ENCODE results near the gene GAPDH. TPM values are rescaled to one million over a fixed set of nuclear protein-coding genes. Genes with fewer than 3 reads are reported as not detected.
"Not testable (repeated sequence)": the region's sequence is repeated elsewhere in the genome, so short reads cannot be mapped to it uniquely, and the experiment has no call there.

Gene GAPDH
- total RNA-seq, 1 experiment from 2014 or later = 8,270 TPM

DNA sequence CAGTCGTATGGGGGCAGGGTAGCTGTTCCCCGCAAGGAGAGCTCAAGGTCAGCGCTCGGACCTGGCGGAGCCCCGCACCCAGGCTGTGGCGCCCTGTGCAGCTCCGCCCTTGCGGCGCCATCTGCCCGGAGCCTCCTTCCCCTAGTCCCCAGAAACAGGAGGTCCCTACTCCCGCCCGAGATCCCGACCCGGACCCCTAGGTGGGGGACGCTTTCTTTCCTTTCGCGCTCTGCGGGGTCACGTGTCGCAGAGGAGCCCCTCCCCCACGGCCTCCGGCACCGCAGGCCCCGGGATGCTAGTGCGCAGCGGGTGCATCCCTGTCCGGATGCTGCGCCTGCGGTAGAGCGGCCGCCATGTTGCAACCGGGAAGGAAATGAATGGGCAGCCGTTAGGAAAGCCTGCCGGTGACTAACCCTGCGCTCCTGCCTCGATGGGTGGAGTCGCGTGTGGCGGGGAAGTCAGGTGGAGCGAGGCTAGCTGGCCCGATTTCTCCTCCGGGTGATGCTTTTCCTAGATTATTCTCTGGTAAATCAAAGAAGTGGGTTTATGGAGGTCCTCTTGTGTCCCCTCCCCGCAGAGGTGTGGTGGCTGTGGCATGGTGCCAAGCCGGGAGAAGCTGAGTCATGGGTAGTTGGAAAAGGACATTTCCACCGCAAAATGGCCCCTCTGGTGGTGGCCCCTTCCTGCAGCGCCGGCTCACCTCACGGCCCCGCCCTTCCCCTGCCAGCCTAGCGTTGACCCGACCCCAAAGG lies 804 bp downstream of the GAPDH start:
- Histone ChIP-seq H3K36me3 (replicated peaks; ENCODE audit: control insufficient read depth, insufficient read depth, low read length) (peaks cover 49% of the 10 kb centered on the region), H3K27me3 (ENCODE audit: control insufficient read depth, insufficient read depth, low read length) (no peaks in the 10 kb centered on the region), H3K4me3 (ENCODE audit: insufficient read depth, low read depth, low read length) (peak overlapping the region; percentile 100)
- DNase-seq = peak; percentile 93

DNA sequence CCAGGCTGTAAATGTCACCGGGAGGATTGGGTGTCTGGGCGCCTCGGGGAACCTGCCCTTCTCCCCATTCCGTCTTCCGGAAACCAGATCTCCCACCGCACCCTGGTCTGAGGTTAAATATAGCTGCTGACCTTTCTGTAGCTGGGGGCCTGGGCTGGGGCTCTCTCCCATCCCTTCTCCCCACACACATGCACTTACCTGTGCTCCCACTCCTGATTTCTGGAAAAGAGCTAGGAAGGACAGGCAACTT lies 1.3 kb downstream of the GAPDH start:
- H3K36me3 ChIP-seq (replicated peaks; ENCODE audit: control insufficient read depth, insufficient read depth, low read length) = peaks cover 46% of the 10 kb centered on the region
- peak; percentile 50 for DNase-seq
- H3K4me3 ChIP-seq (ENCODE audit: insufficient read depth, low read depth, low read length) = peak overlapping the region; percentile 100
- no peaks in the 10 kb centered on the region for H3K27me3 ChIP-seq (ENCODE audit: control insufficient read depth, insufficient read depth, low read length)

DNA sequence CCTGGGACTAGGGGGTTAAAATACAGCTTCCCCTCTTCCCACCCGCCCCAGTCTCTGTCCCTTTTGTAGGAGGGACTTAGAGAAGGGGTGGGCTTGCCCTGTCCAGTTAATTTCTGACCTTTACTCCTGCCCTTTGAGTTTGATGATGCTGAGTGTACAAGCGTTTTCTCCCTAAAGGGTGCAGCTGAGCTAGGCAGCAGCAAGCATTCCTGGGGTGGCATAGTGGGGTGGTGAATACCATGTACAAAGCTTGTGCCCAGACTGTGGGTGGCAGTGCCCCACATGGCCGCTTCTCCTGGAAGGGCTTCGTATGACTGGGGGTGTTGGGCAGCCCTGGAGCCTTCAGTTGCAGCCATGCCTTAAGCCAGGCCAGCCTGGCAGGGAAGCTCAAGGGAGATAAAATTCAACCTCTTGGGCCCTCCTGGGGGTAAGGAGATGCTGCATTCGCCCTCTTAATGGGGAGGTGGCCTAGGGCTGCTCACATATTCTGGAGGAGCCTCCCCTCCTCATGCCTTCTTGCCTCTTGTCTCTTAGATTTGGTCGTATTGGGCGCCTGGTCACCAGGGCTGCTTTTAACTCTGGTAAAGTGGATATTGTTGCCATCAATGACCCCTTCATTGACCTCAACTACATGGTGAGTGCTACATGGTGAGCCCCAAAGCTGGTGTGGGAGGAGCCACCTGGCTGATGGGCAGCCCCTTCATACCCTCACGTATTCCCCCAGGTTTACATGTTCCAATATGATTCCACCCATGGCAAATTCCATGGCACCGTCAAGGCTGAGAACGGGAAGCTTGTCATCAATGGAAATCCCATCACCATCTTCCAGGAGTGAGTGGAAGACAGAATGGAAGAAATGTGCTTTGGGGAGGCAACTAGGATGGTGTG lies 1.9 kb downstream of the GAPDH start:
- no peaks in the 10 kb centered on the region for H3K27me3 ChIP-seq (ENCODE audit: control insufficient read depth, insufficient read depth, low read length)
- peak; percentile 37 for DNase-seq
- H3K4me3 ChIP-seq (ENCODE audit: insufficient read depth, low read depth, low read length) = peak overlapping the region; percentile 100
- peaks cover 41% of the 10 kb centered on the region for H3K36me3 ChIP-seq (replicated peaks; ENCODE audit: control insufficient read depth, insufficient read depth, low read length)

DNA sequence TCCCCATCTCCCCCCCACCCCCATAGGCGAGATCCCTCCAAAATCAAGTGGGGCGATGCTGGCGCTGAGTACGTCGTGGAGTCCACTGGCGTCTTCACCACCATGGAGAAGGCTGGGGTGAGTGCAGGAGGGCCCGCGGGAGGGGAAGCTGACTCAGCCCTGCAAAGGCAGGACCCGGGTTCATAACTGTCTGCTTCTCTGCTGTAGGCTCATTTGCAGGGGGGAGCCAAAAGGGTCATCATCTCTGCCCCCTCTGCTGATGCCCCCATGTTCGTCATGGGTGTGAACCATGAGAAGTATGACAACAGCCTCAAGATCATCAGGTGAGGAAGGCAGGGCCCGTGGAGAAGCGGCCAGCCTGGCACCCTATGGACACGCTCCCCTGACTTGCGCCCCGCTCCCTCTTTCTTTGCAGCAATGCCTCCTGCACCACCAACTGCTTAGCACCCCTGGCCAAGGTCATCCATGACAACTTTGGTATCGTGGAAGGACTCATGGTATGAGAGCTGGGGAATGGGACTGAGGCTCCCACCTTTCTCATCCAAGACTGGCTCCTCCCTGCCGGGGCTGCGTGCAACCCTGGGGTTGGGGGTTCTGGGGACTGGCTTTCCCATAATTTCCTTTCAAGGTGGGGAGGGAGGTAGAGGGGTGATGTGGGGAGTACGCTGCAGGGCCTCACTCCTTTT lies 2.7 kb downstream of the GAPDH start:
- Histone ChIP-seq H3K27me3 (ENCODE audit: control insufficient read depth, insufficient read depth, low read length) (no peaks in the 10 kb centered on the region), H3K36me3 (replicated peaks; ENCODE audit: control insufficient read depth, insufficient read depth, low read length) (peaks cover 35% of the 10 kb centered on the region), H3K4me3 (ENCODE audit: insufficient read depth, low read depth, low read length) (no peak overlapping the region)
- peak; percentile 54 for DNase-seq

DNA sequence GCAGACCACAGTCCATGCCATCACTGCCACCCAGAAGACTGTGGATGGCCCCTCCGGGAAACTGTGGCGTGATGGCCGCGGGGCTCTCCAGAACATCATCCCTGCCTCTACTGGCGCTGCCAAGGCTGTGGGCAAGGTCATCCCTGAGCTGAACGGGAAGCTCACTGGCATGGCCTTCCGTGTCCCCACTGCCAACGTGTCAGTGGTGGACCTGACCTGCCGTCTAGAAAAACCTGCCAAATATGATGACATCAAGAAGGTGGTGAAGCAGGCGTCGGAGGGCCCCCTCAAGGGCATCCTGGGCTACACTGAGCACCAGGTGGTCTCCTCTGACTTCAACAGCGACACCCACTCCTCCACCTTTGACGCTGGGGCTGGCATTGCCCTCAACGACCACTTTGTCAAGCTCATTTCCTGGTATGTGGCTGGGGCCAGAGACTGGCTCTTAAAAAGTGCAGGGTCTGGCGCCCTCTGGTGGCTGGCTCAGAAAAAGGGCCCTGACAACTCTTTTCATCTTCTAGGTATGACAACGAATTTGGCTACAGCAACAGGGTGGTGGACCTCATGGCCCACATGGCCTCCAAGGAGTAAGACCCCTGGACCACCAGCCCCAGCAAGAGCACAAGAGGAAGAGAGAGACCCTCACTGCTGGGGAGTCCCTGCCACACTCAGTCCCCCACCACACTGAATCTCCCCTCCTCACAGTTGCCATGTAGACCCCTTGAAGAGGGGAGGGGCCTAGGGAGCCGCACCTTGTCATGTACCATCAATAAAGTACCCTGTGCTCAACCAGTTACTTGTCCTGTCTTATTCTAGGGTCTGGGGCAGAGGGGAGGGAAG lies 3.5 kb downstream of the GAPDH start:
- H3K4me3 ChIP-seq (ENCODE audit: insufficient read depth, low read depth, low read length) = not testable (repeated sequence)

DNA sequence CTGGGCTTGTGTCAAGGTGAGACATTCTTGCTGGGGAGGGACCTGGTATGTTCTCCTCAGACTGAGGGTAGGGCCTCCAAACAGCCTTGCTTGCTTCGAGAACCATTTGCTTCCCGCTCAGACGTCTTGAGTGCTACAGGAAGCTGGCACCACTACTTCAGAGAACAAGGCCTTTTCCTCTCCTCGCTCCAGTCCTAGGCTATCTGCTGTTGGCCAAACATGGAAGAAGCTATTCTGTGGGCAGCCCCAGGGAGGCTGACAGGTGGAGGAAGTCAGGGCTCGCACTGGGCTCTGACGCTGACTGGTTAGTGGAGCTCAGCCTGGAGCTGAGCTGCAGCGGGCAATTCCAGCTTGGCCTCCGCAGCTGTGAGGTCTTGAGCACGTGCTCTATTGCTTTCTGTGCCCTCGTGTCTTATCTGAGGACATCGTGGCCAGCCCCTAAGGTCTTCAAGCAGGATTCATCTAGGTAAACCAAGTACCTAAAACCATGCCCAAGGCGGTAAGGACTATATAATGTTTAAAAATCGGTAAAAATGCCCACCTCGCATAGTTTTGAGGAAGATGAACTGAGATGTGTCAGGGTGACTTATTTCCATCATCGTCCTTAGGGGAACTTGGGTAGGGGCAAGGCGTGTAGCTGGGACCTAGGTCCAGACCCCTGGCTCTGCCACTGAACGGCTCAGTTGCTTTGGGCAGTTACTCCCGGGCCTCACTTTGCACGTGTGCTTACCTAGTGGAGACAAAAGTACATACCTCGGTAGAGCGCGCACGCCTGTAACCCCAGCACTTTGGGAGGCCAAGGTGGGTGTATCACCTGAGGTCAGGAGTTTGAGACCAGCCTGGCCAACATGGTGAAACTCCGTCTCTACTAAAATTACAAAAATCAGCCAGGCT lies 4.3 kb downstream of the GAPDH start:
- DNase-seq = peak; percentile 65
- peaks cover 34% of the 10 kb centered on the region for H3K36me3 ChIP-seq (replicated peaks; ENCODE audit: control insufficient read depth, insufficient read depth, low read length)
- H3K27me3 ChIP-seq (ENCODE audit: control insufficient read depth, insufficient read depth, low read length) = no peaks in the 10 kb centered on the region
- H3K4me3 ChIP-seq (ENCODE audit: insufficient read depth, low read depth, low read length) = no peak overlapping the region

More for the DNA sequence above, 3.5 kb downstream of the GAPDH start:
- peaks cover 34% of the 10 kb centered on the region for H3K36me3 ChIP-seq (replicated peaks; ENCODE audit: control insufficient read depth, insufficient read depth, low read length)
- peak; percentile 81 for DNase-seq
- H3K27me3 ChIP-seq (ENCODE audit: control insufficient read depth, insufficient read depth, low read length) = not testable (repeated sequence)

DNA sequence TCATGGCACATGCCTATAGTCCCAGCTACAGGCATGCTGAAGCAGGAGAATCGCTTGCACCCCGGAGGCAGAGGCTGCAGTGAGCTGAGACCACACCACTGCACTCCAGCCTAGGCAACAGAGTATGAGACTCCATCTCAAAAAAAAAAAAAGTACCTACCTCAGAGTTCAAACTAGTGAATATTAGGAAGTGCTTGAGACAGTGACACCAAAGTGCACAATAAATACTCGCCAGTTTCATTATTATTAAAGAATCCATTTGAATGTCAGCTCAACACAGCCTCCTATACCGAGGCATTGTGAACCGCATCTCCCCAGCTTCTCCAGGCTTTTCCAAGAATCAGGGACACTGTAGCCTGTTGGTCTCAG lies 5.0 kb downstream of the GAPDH start:
- Histone ChIP-seq H3K36me3 (replicated peaks; ENCODE audit: control insufficient read depth, insufficient read depth, low read length) (peaks cover 34% of the 10 kb centered on the region), H3K27me3 (ENCODE audit: control insufficient read depth, insufficient read depth, low read length) (no peaks in the 10 kb centered on the region), H3K4me3 (ENCODE audit: insufficient read depth, low read depth, low read length) (no peak overlapping the region)
- no peak for DNase-seq

DNA sequence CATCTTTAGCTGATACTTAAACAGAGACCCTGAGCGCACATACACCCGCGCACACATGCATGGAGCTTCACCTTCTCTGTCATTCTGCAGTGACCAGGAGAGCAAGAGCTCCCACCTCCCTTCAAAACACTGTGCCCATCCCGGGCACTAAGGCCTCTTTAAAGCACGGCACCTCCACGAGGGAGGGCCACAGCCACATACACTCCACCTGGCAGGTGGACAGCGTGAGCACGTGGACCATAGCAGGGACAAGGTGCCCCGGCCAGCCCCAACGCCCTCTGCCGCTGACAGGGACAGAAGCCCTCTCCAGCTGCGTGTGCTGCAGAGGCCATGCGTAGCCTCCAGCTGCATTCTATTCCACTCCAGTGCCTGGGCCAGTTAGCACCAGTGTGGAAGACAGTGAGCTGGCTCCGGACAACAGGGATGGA lies 5.4 kb downstream of the GAPDH start:
- peak; percentile 62 for DNase-seq
- H3K36me3 ChIP-seq (replicated peaks; ENCODE audit: control insufficient read depth, insufficient read depth, low read length) = peaks cover 36% of the 10 kb centered on the region
- no peak overlapping the region for H3K4me3 ChIP-seq (ENCODE audit: insufficient read depth, low read depth, low read length)
- H3K27me3 ChIP-seq (ENCODE audit: control insufficient read depth, insufficient read depth, low read length) = no peaks in the 10 kb centered on the region

DNA sequence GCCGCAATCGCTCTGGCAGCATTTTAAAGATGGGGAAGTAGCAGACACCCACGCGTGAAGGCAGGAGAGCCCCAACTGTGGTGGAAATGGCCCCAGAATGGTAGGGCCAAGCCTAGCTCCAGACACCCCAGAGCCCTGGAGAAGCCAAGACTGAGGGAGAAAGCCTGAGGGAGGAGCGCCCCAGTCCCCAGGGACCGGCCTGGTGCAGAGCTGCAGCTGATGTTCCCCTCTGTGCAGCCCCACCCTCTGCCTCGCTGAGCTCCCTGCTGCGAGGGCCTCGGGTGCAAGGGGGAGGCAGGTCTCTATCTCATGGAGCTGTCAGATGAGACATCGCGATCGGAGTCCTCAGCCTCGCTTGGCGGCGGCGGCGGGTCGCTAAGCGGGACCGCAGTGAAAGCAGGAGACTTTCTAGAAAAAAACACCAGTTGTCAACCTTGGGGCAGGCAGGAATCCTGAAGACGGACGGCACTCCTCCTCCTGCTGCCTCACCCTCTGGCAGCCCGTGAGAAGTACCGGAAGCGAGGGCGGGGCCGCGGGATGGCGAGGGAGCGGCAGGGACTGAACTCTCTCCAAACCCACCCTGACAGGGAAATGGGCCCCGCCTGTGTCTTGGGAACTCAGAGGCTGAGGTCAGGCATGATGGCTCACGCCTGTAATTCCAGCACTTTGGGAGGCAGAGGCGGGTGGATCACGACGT lies 6.0 kb downstream of the GAPDH start:
- Histone ChIP-seq H3K4me3 (ENCODE audit: insufficient read depth, low read depth, low read length) (no peak overlapping the region), H3K27me3 (ENCODE audit: control insufficient read depth, insufficient read depth, low read length) (no peaks in the 10 kb centered on the region), H3K36me3 (replicated peaks; ENCODE audit: control insufficient read depth, insufficient read depth, low read length) (peaks cover 34% of the 10 kb centered on the region)

DNA sequence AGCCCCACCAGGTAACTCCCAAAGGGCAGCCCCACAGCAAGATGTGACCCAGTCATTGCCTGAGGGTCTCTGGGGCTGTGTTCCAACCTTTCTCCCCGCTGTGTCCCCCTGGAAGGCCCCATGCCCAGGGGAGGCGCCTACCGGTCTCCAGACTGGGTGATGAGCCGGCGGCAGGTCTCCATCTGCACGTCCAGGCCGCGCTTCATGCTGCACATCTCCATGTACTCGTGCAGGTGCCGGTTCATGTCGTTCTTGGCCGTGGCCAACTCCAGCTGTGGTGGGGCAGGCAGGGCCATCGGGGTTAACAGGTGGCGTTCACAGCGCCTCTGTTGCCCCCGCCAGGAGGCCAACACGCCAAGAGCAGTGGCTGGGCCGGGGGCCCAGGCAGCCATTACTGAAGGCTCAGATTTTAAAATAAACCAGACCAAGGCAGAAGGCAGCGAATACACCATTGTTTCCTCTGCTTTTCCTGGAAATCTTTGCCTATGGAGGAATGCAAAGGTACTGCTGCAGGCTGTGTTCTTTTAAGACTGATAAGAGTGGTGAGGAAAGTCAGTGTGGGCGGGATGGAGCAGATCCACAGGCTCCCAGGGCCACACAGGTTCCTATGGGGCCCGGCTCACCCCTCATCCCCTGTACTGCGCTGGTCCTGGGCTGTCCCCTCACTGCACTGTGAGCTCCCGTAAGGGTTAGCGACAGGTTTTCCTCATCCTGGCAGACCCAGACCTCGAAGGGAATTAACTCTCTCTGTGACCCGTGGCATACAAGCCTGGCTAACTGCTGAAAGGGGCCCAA lies 7.3 kb downstream of the GAPDH start:
- Histone ChIP-seq H3K4me3 (ENCODE audit: insufficient read depth, low read depth, low read length) (no peak overlapping the region), H3K36me3 (replicated peaks; ENCODE audit: control insufficient read depth, insufficient read depth, low read length) (peaks cover 25% of the 10 kb centered on the region), H3K27me3 (ENCODE audit: control insufficient read depth, insufficient read depth, low read length) (no peaks in the 10 kb centered on the region)
- peak; percentile 42 for DNase-seq

More for the DNA sequence above, 6.0 kb downstream of the GAPDH start:
- DNase-seq = peak; percentile 95

DNA sequence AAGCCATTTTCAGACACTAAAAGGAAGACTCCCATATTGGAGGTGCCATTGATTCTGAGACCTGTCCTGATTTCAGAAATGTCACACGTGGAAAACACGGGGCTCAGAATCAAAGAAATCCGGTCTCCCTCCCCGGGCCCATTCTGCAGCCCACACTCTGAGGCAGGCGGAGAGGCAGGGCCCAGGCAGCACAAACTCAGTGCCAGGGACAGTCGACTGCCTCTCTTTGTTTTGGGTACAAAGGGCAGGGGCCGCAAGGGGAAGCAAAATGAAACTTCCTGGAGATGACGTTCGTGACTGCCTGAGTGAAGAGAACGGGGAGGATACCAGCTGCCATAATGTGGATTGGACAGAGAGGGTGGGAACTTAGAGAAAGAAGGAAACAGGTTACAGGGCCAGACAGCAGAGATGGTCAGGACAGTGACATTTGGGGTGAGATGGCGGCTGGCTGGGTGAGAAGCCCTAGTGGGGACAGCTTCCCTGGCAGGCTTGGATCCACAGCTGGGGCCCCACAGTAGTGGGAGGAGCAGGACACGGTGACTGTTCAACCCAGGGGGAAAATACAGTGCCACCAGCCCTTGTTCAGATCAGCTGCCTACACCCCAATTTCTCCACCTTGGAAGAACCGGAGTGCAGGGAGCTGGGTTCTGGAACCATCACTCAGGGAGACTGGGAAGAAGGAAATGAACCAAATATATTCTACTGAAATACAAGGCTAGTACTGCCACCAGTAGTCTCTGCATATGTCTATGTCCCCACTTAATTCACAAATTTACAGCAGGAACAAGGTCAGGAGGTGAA lies 8.1 kb downstream of the GAPDH start:
- peaks cover 18% of the 10 kb centered on the region for H3K36me3 ChIP-seq (replicated peaks; ENCODE audit: control insufficient read depth, insufficient read depth, low read length)
- H3K27me3 ChIP-seq (ENCODE audit: control insufficient read depth, insufficient read depth, low read length) = no peaks in the 10 kb centered on the region
- H3K4me3 ChIP-seq (ENCODE audit: insufficient read depth, low read depth, low read length) = no peak overlapping the region
- no peak for DNase-seq

DNA sequence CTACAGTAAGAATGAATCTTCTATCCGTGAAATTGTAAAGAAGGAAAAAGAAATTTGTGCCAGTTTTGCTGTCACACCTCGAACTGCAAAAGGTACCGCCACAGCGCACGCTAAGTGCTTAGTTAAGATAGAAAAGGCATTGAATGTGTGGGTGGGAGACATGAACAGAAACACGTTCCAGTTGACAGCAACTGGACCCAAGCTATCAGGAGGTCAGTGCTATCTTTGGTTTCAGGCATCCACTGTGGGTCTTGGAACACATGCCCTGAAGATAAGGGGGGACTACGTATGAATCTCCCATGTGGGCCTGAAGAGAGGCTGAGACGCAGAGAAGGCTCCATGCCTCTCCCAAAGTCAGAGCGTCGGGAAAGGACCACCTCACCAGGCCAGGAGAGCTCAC lies 11.7 kb downstream of the GAPDH start:
- DNase-seq = no peak
- H3K27me3 ChIP-seq (ENCODE audit: control insufficient read depth, insufficient read depth, low read length) = no peaks in the 10 kb centered on the region
- H3K36me3 ChIP-seq (replicated peaks; ENCODE audit: control insufficient read depth, insufficient read depth, low read length) = peaks cover 14% of the 10 kb centered on the region
- H3K4me3 ChIP-seq (ENCODE audit: insufficient read depth, low read depth, low read length) = no peak overlapping the region
